ENCODE results near the gene ADAMTSL1.

ADAMTSL1 gene

DNA sequence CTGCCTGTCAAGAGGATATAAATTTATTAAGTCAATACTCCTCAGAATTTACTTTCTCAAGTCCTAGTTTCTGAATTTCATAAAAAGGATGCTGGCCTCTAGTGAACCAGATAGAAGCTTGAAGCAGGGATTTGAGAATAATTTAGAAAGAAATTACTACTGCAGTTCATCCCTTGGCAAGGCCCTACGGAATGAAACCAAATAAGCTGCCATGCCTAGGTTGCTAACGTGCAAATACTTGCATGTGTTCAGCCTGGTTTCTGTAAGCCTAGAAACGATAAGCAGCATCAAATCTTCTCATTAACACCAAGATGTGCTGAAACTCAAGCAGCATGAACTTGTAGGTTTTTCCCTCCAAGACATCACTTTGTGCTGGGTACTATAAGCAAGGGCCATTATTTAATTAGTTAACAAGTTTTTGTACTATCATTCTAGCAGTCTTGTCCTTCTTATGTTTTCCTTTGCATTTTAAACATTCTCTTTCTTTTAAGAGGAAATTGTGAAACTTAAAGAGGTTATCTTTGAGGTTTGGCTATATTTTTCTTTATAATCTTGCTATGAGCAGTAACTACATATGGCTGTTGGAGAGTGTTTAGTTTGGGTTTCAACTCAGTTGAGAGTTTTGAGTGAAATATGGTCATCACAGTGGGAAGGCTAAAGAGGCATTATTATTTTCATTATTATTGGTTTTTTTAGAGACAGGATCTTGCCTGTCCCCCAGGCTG, 71.8 kb downstream of the ADAMTSL1 start:
- in situ Hi-C loops (cut with HindIII; ENCODE audit: low sequenced_read_pairs): no loop called here

DNA sequence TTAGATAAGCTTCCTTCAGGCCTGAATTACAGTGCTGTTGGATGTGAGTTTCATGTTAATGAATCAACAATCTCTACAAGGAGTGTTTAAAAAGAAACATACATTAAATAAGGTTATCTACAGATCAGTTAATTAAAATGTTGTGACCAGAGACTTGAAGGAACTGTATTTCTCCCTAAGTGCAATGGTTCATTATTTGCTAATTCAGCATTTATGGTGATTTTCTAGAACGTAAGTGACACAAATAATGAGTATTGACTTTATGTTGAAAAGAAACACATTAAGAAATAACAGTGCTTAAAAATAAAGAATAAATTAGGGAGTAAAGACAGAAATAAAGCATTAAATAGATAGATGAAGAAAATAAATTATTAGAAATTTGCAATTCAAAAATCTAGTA, 74.5 kb downstream of the ADAMTSL1 start:
- in situ Hi-C loops (cut with HindIII; ENCODE audit: low sequenced_read_pairs): no loop called here

DNA sequence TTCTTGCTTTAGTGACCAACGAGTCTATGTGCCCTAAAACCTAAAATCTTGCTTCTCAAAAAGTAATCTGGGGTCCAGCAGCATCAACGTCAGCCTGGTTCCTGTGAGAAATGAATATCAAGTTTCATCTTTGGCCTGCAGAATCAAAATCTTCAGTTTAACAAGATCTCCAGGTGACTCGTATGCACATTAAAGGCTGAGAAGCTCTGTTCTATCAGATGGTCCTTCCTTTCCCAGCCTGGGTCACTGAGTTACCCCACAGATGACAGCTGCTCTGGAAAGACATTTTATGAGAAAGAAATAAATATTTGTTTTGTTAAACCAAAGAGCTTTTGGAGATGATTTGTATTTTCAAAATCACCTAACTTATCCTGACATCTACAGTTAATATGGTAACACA, 75.8 kb downstream of the ADAMTSL1 start:
- in situ Hi-C loops (cut with HindIII; ENCODE audit: low sequenced_read_pairs): no loop called here

DNA sequence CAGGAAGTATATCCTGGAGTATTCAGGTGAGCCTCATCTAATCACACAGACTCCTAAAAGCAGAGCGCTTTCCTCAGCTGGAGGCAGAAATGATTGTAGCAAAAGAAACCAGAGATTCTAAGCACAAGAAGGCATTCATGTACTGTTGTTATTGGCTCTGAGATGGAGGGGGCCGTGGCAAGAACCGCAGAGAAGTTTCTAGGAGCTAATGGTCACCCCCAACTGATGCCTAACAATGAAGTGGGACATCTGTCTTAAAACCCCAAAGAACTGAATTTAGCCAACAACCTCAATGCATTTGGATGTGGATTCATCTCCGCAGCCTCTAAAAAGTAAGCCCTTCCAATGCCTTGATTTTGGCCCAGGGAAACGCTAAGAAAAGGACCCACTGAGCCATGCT, 76.3 kb downstream of the ADAMTSL1 start:
- in situ Hi-C loops (cut with HindIII; ENCODE audit: low sequenced_read_pairs): no loop called here

DNA sequence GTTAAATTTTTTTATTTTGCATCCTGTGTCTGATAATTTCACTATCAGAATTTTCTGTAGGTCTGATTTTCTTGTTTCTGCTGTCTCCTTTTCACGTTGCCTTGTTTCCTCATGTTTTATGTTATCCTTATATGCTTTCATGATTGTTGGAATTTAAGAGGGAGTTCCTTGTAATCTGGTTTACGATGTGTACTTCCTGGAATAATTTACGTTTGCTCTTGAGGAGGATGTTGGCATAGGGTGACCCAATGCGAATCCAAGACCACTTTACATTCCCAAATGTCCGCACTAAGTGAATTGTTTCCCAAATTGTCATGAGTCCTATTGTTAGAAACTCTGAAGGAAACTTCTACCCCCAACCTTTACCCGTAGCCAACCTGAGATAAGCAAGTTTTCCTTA, 80.3 kb downstream of the ADAMTSL1 start:
- in situ Hi-C loops (cut with HindIII; ENCODE audit: low sequenced_read_pairs): no loop called here

DNA sequence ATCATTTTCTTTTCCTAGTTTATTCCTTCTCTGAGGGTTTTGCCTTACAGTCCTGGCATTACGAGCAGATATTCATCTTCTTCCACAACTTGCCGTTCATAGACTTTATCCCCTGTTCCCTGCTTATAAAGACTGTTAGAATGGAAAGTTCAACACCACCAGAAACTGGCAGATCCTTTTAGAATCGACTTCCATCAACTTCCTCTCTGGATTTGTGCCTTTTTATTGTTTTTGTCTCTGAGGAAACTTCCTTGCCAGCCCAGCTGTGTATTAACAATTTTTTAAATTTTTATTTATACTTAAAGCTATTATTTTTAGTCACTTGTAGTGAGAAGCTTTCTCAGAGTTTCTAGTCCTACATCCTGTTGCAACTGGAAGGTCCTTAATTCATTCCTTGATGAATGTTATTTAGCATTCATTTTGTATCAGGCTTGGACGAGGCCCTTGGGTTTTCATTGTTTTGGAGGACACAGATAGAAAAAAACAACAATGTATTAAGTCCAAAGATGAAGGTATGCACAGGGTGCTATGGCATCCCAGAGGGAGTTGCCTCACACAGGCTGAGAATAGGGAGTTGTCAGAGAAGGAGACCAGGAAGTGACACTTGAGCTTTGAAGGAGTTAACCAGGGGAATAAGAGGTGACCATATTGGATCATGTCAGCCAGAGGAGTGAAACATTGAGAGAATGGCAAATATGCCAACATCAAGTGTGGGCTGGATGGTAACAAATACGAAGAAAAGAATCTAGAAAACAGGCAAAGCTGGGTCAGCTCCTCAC, 81.3 kb downstream of the ADAMTSL1 start:
- in situ Hi-C loops (cut with HindIII; ENCODE audit: low sequenced_read_pairs): no loop called here

DNA sequence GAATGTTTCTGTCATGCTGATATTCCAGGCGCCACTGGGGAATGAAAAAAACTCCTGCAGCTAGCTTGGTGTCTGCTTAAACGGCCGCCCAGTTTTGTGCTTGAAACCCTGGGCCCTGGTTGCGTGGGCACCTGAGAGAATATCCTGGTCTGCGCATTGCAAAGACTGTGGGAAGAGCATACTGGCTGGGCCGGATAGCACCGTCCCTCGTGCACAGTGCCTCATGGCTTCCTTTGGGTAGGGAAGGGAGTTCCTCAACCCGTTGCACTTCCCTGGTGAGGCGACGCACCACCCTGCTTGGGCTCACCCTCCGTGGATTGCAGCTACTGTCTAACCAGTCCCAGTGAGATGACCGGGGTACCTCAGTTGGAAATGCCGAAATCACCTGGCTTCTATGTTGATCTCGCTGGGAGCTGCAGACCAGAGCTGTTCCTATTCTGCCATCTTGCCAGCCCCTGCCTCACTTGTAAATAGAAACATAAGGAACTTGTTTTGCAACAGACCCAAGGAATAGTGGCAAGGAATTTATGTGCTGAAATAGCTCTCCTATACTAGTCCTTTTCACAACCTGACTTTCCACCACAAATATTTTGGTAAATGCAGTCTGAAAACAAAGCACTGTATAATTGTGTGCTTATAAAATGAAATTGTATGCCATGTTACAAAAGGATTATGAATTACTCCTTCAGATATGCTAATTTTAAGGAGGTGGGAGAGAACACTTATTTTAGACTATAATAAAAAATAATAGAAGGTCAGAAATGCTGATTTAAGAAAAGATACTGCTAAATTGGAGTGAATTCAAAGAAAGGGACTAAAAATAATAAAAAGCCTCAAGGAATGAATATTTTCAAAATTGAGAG, 90.3 kb downstream of the ADAMTSL1 start:
- in situ Hi-C loops (cut with HindIII; ENCODE audit: low sequenced_read_pairs): no loop called here

DNA sequence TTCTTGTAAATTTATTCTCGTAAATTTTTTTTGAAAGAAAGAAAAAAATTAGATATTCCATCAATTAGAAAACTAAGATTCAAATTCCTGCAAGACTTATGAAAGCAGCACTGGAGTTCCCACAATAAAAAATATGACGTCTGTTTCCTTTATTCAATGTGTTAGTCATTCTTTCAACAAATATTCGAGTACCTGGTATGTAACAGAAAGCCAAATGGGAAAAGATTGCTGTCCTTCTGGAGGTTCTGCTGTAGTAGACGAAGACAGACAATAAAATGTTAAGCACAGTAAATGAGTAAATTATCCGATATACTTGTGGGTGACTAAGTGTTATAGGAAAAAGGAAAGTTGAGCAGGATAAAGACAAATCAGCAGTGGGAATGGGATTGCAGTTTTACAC, 92.2 kb downstream of the ADAMTSL1 start:
- in situ Hi-C loops (cut with HindIII; ENCODE audit: low sequenced_read_pairs): loop anchor here (5.0 kb wide), 1 partner anchor 76 kb away; no protein-coding TSS in a partner anchor

DNA sequence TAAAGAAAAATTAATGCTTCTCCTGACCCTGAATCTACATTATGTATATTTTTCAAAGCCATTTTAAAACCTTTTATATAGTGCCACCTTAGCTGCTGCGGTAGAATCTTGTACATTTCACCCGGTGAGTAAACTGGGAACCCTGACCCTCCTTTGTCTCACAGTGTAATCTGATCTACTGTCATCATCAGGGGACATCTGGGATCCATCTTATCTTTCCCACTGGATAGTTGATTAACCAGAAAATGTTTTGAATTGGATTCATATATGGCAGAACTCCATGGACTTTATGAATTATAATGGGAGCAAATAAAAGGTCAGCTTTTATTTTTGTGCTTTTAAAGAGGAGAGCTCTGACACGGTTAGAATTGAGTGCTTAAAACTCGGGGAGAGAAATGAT, 95.0 kb downstream of the ADAMTSL1 start:
- in situ Hi-C loops (cut with HindIII; ENCODE audit: low sequenced_read_pairs): loop anchor here (5.0 kb wide), 1 partner anchor 73 kb away; no protein-coding TSS in a partner anchor

DNA sequence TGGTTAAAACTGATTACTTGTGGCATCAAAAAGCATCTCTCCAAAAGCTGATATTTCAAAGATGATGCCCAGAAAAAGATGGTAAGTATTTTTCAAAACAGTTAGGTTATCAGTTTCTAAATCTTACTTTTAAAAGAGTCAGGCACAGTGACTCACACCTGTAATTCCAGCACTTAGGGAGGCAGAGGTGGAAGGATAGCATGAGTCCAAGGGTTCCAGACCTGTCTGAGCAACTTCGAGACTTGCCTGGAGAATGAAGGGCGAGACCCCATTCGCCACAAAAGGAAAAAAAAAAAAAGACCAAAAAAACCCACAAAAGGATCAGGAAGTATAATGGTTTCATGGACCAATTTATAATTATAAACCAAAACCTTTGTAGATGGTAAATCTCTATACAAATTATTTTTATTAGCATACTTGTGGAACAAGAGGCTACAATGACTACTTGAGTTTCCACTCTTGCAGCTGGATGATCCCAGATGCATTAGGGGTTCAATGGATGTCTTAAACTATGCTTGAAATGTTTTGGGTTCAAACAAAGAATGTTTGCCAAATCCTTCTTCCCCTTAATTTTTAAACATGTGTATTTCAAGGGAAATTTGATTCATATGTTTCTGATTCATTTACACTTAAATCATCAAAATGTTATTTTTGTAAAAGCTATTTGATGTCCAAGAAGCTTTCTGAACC, 96.1 kb downstream of the ADAMTSL1 start:
- in situ Hi-C loops (cut with HindIII; ENCODE audit: low sequenced_read_pairs): loop anchor here (5.0 kb wide), 1 partner anchor 72 kb away; no protein-coding TSS in a partner anchor

DNA sequence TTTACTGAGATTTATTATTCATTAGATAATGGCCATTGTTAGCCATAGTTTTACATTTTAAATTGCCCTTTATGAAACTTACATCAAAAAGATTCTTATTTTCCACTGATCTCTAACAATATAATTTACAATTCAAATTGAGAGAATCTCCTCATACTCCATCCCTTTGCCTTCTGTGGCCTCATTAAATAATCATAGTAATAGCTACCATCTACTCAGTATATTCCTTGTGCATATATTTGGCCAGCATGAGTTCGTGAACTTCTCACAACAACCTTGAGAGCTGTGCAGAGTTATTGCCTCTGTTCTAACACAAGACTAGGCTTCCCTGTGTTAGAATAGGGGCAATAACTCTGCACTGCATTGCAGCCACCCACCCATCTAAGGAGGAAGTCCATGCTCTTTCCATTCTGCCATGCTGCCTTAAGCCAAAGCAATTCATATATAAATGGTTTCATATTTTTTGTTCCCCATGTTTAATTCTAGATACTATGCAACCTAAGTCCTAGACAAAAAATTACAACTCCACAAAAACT, 99.1 kb downstream of the ADAMTSL1 start:
- in situ Hi-C loops (cut with HindIII; ENCODE audit: low sequenced_read_pairs): no loop called here

DNA sequence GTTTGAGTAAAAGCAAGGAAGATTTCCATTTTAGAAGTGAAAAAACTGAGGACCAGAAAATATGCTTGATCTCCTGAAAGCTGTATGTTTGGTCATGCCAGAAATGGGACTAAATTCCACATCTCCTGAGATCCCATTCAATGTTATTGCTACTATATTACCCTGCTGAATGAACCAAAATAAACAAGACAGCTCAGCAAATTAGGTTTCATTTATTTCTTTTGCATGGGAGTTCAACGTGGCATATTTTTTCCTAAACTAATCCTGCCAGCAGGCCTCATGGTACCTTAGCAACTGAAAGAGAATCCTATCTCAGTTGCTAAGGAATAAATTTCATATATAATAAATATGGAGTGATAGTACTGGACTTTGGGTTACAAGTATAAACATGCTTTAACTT, 101.7 kb downstream of the ADAMTSL1 start:
- in situ Hi-C loops (cut with HindIII; ENCODE audit: low sequenced_read_pairs): no loop called here

DNA sequence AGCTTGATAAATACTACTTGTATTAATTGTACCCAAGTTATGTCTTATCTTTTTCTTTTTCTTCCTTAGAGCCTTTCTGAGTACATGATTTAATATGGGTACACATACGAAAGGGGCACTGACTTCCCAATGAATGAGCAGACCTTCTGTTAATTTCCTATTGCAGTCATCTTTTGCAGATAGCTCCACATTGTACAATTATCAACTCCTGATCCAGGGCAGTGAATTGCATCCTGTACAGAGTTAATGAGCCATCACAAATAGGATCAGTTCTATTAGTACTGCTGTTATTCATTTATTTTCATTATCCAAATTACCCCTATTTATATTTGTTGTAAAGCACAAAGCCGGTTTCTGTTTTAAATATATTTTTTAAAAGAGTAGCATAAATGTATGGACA, 105.6 kb downstream of the ADAMTSL1 start:
- in situ Hi-C loops (cut with HindIII; ENCODE audit: low sequenced_read_pairs): no loop called here

DNA sequence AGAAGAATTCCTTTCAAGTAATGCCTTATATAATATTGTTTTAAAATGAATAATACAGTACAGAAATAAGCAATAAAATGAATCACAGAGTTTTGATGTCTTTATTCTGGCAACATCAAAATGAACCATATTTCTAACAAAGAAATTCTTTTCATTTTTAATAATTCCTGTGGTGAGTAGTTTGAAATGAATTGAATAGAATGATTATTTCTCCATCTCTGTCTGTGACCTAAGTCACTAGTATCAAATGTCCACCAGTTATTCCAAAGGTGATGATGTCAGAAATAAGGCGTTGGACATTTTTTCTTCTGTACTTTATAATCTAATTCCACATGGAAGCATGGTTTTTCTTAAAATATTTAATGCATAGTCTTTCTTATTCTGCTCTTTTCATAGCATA, 106.2 kb downstream of the ADAMTSL1 start:
- in situ Hi-C loops (cut with HindIII; ENCODE audit: low sequenced_read_pairs): no loop called here

DNA sequence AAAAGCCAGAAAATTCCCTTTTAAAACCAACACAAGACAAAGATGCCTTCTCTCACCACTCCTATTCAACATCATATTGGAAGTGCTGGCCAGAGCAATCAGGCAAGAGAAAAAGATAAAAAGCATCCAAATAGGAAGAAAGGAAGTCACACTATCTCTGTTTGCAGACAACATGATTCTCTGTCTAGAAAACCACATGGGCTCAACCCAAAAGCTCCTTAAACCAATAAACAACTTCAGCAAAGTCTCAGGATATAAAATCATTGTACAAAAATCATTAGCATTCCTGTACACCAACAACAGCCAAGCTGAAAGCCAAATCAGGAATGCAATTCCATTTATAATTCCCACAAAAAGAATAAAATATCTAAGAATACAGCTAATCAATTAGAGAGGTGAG, 112.0 kb downstream of the ADAMTSL1 start:
- in situ Hi-C loops (cut with HindIII; ENCODE audit: low sequenced_read_pairs): no loop called here

DNA sequence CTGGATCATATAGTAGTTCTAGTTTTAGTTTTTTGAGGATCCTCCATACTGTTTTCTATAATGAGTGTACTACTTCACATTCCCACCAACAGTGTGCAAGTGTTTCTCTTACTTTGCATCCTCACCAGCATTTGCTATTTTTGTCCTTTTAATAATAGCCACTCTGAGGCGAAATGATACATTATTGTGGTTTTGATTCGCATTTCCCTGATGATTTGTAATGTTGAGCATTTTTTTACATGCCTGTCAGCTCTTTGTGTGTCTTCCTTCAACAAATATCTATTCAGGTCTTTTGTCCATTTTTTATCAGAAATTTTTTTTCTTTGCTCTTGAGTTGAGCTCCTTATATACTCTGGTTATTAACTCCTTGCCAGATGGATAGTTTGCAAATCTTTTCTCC, 114.0 kb downstream of the ADAMTSL1 start:
- in situ Hi-C loops (cut with HindIII; ENCODE audit: low sequenced_read_pairs): no loop called here

DNA sequence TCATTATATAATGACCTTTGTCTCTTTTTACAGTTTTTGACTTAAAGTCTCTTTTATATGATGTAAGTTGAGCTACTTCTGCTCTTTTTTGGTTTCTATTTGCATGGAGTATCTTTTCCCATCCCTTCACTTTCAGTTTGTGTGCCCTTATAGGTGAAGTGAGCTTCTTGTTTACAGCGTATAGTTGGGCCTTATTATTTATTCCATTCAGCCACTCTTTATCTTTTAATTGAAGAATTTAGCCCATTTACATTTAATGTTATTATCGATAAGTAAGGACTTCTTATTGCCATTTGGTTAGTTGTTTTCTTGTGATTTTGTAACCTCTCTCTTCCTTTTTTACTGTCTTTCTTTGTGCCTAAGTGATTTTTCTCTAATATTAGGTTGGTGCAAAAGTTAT, 117.3 kb downstream of the ADAMTSL1 start:
- in situ Hi-C loops (cut with HindIII; ENCODE audit: low sequenced_read_pairs): no loop called here

DNA sequence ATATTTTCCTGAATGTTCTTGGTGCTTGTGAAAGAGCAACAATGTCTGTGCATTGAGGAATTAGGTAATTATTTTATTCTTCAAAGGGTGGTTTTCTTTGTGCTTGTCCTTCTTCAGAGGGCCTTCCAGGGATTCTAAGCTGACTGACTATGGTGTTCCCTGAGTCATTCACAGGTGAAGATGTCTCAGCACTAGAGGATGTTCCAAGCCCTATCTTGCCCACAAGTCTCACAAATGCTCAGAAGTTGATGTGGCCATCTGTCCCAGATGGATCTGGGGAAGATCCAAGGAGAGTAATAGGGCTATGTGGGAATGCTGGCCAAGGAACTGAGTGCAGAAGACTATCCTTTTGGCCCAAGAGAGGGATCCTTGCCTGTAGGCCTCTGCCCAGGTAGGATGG, 120.9 kb downstream of the ADAMTSL1 start:
- in situ Hi-C loops (cut with HindIII; ENCODE audit: low sequenced_read_pairs): no loop called here

DNA sequence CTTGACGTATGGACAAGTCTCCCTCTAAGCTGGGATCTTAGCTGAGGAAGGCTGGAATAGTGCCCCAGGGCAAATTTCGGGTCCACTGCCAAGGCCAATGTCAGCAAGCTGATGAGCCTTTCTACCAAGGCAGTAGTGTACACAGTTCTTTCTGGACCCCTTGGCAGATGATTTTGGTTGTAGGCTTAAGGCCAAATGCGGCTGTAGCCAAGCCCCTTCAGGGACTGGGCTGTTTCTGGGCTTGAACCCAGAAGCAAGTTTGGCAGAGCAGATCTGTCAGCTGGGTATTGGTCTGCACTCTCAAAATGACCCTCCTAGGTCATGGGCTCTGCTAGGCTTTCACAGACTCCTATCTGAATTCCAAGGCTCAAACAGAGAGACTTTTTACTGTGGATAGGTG, 121.6 kb downstream of the ADAMTSL1 start:
- in situ Hi-C loops (cut with HindIII; ENCODE audit: low sequenced_read_pairs): no loop called here

DNA sequence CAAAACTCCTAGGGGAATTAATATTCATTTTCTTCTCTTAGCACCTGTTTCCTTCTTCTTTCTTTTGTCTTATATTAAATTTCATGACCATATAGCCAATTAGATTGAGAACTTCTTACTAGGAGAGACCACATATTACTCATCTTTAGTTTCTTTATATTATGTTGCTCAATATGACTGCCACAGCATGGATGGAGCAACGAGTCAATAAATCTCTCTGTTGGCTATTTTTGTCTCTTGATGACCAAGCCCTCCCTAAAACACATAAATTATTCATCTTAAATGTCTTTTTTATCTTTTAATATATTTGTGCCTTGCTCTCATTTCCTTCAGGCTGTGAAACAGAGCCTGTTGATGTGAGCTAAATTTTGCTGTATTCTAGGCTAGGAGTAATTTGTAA, 123.0 kb downstream of the ADAMTSL1 start:
- in situ Hi-C loops (cut with HindIII; ENCODE audit: low sequenced_read_pairs): no loop called here

DNA sequence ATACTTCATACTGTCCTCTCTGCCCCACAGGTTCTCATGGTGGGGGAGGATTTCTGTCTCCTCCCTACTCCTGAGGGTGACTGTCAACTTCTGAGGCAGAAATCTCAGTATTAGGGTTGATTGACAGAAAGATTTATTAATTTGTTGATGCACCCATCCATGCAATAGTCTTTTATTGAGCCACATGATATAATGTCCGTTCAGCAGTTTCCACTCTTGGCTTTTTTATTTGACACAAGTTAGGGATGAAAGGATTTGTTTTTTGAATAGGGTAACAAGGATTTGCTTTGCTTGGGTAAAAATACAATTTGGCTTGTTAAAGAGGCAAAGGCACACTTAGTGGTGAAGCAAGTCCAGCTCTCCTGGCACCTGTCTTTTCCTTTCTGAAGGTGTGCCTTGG, 125.0 kb downstream of the ADAMTSL1 start:
- in situ Hi-C loops (cut with HindIII; ENCODE audit: low sequenced_read_pairs): no loop called here
